Ovary (tissue), 3 donors: Measurements from ENCODE around the gene TUT7.

Experiments used
- CTCF ChIP-seq, 3 donors: fragments of 450-650 bp in 2 of 3; fragments of 200-600 bp in 1 of 3; IDR thresholded peaks; one replicate each; pipeline versions ENCODE4 v1.5.1 to v1.8.0; 2016 to 2022; ENCODE audit warnings: antibody characterized with exemption in 3 of 3, mild to moderate bottlenecking in 1 of 3
- EP300 ChIP-seq: sonication (generic); formaldehyde crosslinking; IDR thresholded peaks from one replicate; pipeline ENCODE4 v1.6.1; 2017; ENCODE audit warnings: antibody characterized with exemption
- donor health status: DM: no; HTN: no; CAD: no.

GRCh38 chr9:86262492-86262891 is 91.7 kb downstream of the TUT7 start:
- no peak for TF ChIP-seq CTCF (IDR thresholded peaks at IDR 0.05)
- no peak for TF ChIP-seq EP300
